Measurements from ENCODE around the gene NME9.

The NME9 gene

GRCh38 chr3:138281561-138281960 is 48.1 kb downstream of the NME9 start:
- no peak overlapping the region for H2BK15ac ChIP-seq (ENCODE audit: low read depth, poor library complexity, severe bottlenecking)
- H3K27ac ChIP-seq (ENCODE audit: low read length, poor library complexity, severe bottlenecking), result no peak overlapping the region
- no peaks in the 10 kb centered on the region for H3K27me3 ChIP-seq (ENCODE audit: control insufficient read depth in 1 of 2, insufficient read depth in 1 of 2, low read length in 2 of 2)
- H3K36me3 ChIP-seq (ENCODE audit: control insufficient read depth in 1 of 2, insufficient read depth in 2 of 2, low read depth in 1 of 2, low read length in 2 of 2), result peaks cover 8 to 41% of the 10 kb centered on the region in 2 experiments
- H4K8ac ChIP-seq (ENCODE audit: low read length), result no peak overlapping the region
- H2AK5ac ChIP-seq (ENCODE audit: low read length, severe bottlenecking), result no peak overlapping the region
- no peak overlapping the region for H3K18ac ChIP-seq (ENCODE audit: low read depth in 1 of 2, low read length in 2 of 2)
- H2BK120ac ChIP-seq (ENCODE audit: low read depth, low read length), result no peak overlapping the region
- no peak overlapping the region for H2BK5ac ChIP-seq (ENCODE audit: low read depth, low read length, poor library complexity, severe bottlenecking)
- H3K9ac ChIP-seq (ENCODE audit: low read length), result no peak overlapping the region
- H3K4me2 ChIP-seq (ENCODE audit: low read length, poor library complexity, severe bottlenecking), result no peak overlapping the region
- no peak overlapping the region for H3K4ac ChIP-seq (ENCODE audit: low read depth in 1 of 2, low read length in 2 of 2)
- H3K4me1 ChIP-seq (ENCODE audit: control insufficient read depth, insufficient read depth, low read depth, low read length), result no peaks in the 10 kb centered on the region
- H3K4me3 ChIP-seq (ENCODE audit: insufficient read depth in 1 of 2, low read depth in 1 of 2, low read length in 2 of 2), result no peak overlapping the region
- H2AFZ ChIP-seq (ENCODE audit: low read depth, low read length), result no peak overlapping the region
- no peak for DNase-seq
- H2BK12ac ChIP-seq (ENCODE audit: low read length in 2 of 2), result no peak overlapping the region
- H3K23ac ChIP-seq (ENCODE audit: low read length in 2 of 2), result no peak overlapping the region
- 100% methylated on average over 3 of the region's 3 CpGs for WGBS
- H3K79me1 ChIP-seq (replicated peaks; ENCODE audit: low read length, poor library complexity, severe bottlenecking), result no peaks in the 10 kb centered on the region
- H3K9me3 ChIP-seq (ENCODE audit: control insufficient read depth, low read length), result no peaks in the 10 kb centered on the region
- H3K14ac ChIP-seq (ENCODE audit: low read length in 2 of 2), result no peak overlapping the region
- no peak overlapping the region for H4K91ac ChIP-seq (ENCODE audit: low read length)

- H4K8ac ChIP-seq (ENCODE audit: low read length), result no peak overlapping the region
- no peak overlapping the region for H2BK120ac ChIP-seq (ENCODE audit: low read depth, low read length)
- no peak overlapping the region for H2BK12ac ChIP-seq (ENCODE audit: low read length in 2 of 2)
- H3K4ac ChIP-seq (ENCODE audit: low read depth in 1 of 2, low read length in 2 of 2), result no peak overlapping the region
- no peak overlapping the region for H2AFZ ChIP-seq (ENCODE audit: low read depth, low read length)
- no peak overlapping the region for H2BK5ac ChIP-seq (ENCODE audit: low read depth, low read length, poor library complexity, severe bottlenecking)
- H2BK15ac ChIP-seq (ENCODE audit: low read depth, poor library complexity, severe bottlenecking), result no peak overlapping the region
- H3K4me2 ChIP-seq (ENCODE audit: low read length, poor library complexity, severe bottlenecking), result no peak overlapping the region
- peaks cover 8 to 76% of the 10 kb centered on the region in 2 experiments for H3K36me3 ChIP-seq (ENCODE audit: control insufficient read depth in 1 of 2, insufficient read depth in 2 of 2, low read depth in 1 of 2, low read length in 2 of 2)
- H4K91ac ChIP-seq (ENCODE audit: low read length), result no peak overlapping the region
- 100% methylated on average over 2 of the region's 2 CpGs for WGBS
- H3K9ac ChIP-seq (ENCODE audit: low read length), result no peak overlapping the region
- H3K79me1 ChIP-seq (replicated peaks; ENCODE audit: low read length, poor library complexity, severe bottlenecking), result peaks cover 2% of the 10 kb centered on the region
- H3K4me3 ChIP-seq (ENCODE audit: insufficient read depth in 1 of 2, low read depth in 1 of 2, low read length in 2 of 2), result no peak overlapping the region
- H3K9me3 ChIP-seq (ENCODE audit: control insufficient read depth, low read length), result no peaks in the 10 kb centered on the region
- H3K18ac ChIP-seq (ENCODE audit: low read depth in 1 of 2, low read length in 2 of 2), result no peak overlapping the region
- DNase-seq, result no peak
- no peak overlapping the region for H3K23ac ChIP-seq (ENCODE audit: low read length in 2 of 2)
- H2AK5ac ChIP-seq (ENCODE audit: low read length, severe bottlenecking), result no peak overlapping the region
- no peak overlapping the region for H3K14ac ChIP-seq (ENCODE audit: low read length in 2 of 2)
- no peaks in the 10 kb centered on the region for H3K4me1 ChIP-seq (ENCODE audit: control insufficient read depth, insufficient read depth, low read depth, low read length)
- H3K27ac ChIP-seq (ENCODE audit: low read length, poor library complexity, severe bottlenecking), result no peak overlapping the region
- no peaks in the 10 kb centered on the region for H3K27me3 ChIP-seq (ENCODE audit: control insufficient read depth in 1 of 2, insufficient read depth in 1 of 2, low read length in 2 of 2)
Observed at GRCh38 chr3:138271189-138271794, 58.4 kb downstream of the NME9 start.

GRCh38 chr3:138270245-138270644 is 59.4 kb downstream of the NME9 start:
- Histone ChIP-seq H2AFZ (ENCODE audit: low read depth, low read length) (no peak overlapping the region), H3K9me3 (ENCODE audit: control insufficient read depth, low read length) (no peaks in the 10 kb centered on the region), H3K9ac (ENCODE audit: low read length) (no peak overlapping the region), H3K4ac (ENCODE audit: low read depth in 1 of 2, low read length in 2 of 2) (no peak overlapping the region), H2BK120ac (ENCODE audit: low read depth, low read length) (no peak overlapping the region), H2AK5ac (ENCODE audit: low read length, severe bottlenecking) (no peak overlapping the region), H3K36me3 (ENCODE audit: control insufficient read depth in 1 of 2, insufficient read depth in 2 of 2, low read depth in 1 of 2, low read length in 2 of 2) (peaks cover 8 to 76% of the 10 kb centered on the region in 2 experiments), H3K27ac (ENCODE audit: low read length, poor library complexity, severe bottlenecking) (no peak overlapping the region), H3K79me1 (replicated peaks; ENCODE audit: low read length, poor library complexity, severe bottlenecking) (peaks cover 2% of the 10 kb centered on the region), H4K8ac (ENCODE audit: low read length) (no peak overlapping the region), H2BK5ac (ENCODE audit: low read depth, low read length, poor library complexity, severe bottlenecking) (no peak overlapping the region), H2BK15ac (ENCODE audit: low read depth, poor library complexity, severe bottlenecking) (no peak overlapping the region), H4K91ac (ENCODE audit: low read length) (no peak overlapping the region), H3K4me1 (ENCODE audit: control insufficient read depth, insufficient read depth, low read depth, low read length) (no peaks in the 10 kb centered on the region), H3K14ac (ENCODE audit: low read length in 2 of 2) (no peak overlapping the region), H3K4me2 (ENCODE audit: low read length, poor library complexity, severe bottlenecking) (no peak overlapping the region), H2BK12ac (ENCODE audit: low read length in 2 of 2) (no peak overlapping the region), H3K27me3 (ENCODE audit: control insufficient read depth in 1 of 2, insufficient read depth in 1 of 2, low read length in 2 of 2) (no peaks in the 10 kb centered on the region), H3K18ac (ENCODE audit: low read depth in 1 of 2, low read length in 2 of 2) (no peak overlapping the region), H3K23ac (ENCODE audit: low read length in 2 of 2) (no peak overlapping the region), H3K4me3 (ENCODE audit: insufficient read depth in 1 of 2, low read depth in 1 of 2, low read length in 2 of 2) (no peak overlapping the region)
- WGBS, result no CpG with 5 or more reads among the region's 2 CpGs
- DNase-seq, result no peak

- Histone ChIP-seq H3K4ac (ENCODE audit: low read depth in 1 of 2, low read length in 2 of 2) (no peak overlapping the region), H2BK12ac (ENCODE audit: low read length in 2 of 2) (no peak overlapping the region), H2AFZ (ENCODE audit: low read depth, low read length) (no peak overlapping the region), H3K14ac (ENCODE audit: low read length in 2 of 2) (no peak overlapping the region), H3K4me1 (ENCODE audit: control insufficient read depth, insufficient read depth, low read depth, low read length) (no peaks in the 10 kb centered on the region), H4K8ac (ENCODE audit: low read length) (no peak overlapping the region), H3K36me3 (ENCODE audit: control insufficient read depth in 1 of 2, insufficient read depth in 2 of 2, low read depth in 1 of 2, low read length in 2 of 2) (peaks cover 3 to 61% of the 10 kb centered on the region in 2 experiments), H3K4me3 (ENCODE audit: insufficient read depth in 1 of 2, low read depth in 1 of 2, low read length in 2 of 2) (no peak overlapping the region), H2BK15ac (ENCODE audit: low read depth, poor library complexity, severe bottlenecking) (no peak overlapping the region), H4K91ac (ENCODE audit: low read length) (no peak overlapping the region), H3K27ac (ENCODE audit: low read length, poor library complexity, severe bottlenecking) (no peak overlapping the region), H2BK120ac (ENCODE audit: low read depth, low read length) (no peak overlapping the region), H3K23ac (ENCODE audit: low read length in 2 of 2) (no peak overlapping the region), H3K79me1 (replicated peaks; ENCODE audit: low read length, poor library complexity, severe bottlenecking) (peaks cover 2% of the 10 kb centered on the region), H3K27me3 (ENCODE audit: control insufficient read depth in 1 of 2, insufficient read depth in 1 of 2, low read length in 2 of 2) (no peaks in the 10 kb centered on the region), H3K18ac (ENCODE audit: low read depth in 1 of 2, low read length in 2 of 2) (no peak overlapping the region), H2BK5ac (ENCODE audit: low read depth, low read length, poor library complexity, severe bottlenecking) (no peak overlapping the region), H3K9me3 (ENCODE audit: control insufficient read depth, low read length) (no peaks in the 10 kb centered on the region), H2AK5ac (ENCODE audit: low read length, severe bottlenecking) (no peak overlapping the region), H3K4me2 (ENCODE audit: low read length, poor library complexity, severe bottlenecking) (no peak overlapping the region), H3K9ac (ENCODE audit: low read length) (no peak overlapping the region)
- no peak for DNase-seq
- WGBS, result no CpG with 5 or more reads among the region's 3 CpGs
Observed at GRCh38 chr3:138267083-138267482, 62.6 kb downstream of the NME9 start.
